ENCODE results near the gene JAK3. TPM values are rescaled to one million over a fixed set of nuclear protein-coding genes. Genes with fewer than 3 reads are reported as not detected.

The JAK3 gene
- polyA plus RNA-seq, 1 experiment: 6.1 TPM

- no peak for DNase-seq (ENCODE audit: low read depth)
- ChIA-PET CTCF (interaction anchor here (1.0 to 2.0 kb wide), 3 partner anchors 12 to 59 kb away, joined by 3 to 10 read pairs (median 4); no protein-coding TSS in a partner anchor), POLR2A (interaction anchor here (0.6 kb wide), 1 partner anchor 428 kb away, joined by 4 read pairs; no protein-coding TSS in a partner anchor)
- TF ChIP-seq, protein P1, sequence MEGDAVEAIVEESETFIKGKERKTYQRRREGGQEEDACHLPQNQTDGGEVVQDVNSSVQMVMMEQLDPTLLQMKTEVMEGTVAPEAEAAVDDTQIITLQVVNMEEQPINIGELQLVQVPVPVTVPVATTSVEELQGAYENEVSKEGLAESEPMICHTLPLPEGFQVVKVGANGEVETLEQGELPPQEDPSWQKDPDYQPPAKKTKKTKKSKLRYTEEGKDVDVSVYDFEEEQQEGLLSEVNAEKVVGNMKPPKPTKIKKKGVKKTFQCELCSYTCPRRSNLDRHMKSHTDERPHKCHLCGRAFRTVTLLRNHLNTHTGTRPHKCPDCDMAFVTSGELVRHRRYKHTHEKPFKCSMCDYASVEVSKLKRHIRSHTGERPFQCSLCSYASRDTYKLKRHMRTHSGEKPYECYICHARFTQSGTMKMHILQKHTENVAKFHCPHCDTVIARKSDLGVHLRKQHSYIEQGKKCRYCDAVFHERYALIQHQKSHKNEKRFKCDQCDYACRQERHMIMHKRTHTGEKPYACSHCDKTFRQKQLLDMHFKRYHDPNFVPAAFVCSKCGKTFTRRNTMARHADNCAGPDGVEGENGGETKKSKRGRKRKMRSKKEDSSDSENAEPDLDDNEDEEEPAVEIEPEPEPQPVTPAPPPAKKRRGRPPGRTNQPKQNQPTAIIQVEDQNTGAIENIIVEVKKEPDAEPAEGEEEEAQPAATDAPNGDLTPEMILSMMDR (IDR thresholded peaks at IDR 0.05; ENCODE audit: insufficient read depth, low read depth, low read length): no peak
- Histone ChIP-seq H3K36me3 (ENCODE audit: control insufficient read depth, insufficient read depth, low read length) (no peaks in the 10 kb centered on the region), H3K27me3 (ENCODE audit: control insufficient read depth, insufficient read depth, low read length) (peaks cover 8% of the 10 kb centered on the region), H3K4me3 (ENCODE audit: low read depth, low read length) (no peak overlapping the region)
These were observed 51.6 kb downstream of the JAK3 start for GRCh38 chr19:17796013-17796837.

- Histone ChIP-seq H3K4me3 (ENCODE audit: low read depth, low read length) (no peak overlapping the region), H3K27me3 (ENCODE audit: control insufficient read depth, insufficient read depth, low read length) (peaks cover 8% of the 10 kb centered on the region), H3K36me3 (ENCODE audit: control insufficient read depth, insufficient read depth, low read length) (no peaks in the 10 kb centered on the region)
- ChIA-PET POLR2A (no interaction called here), CTCF (interaction anchor here (1.4 to 2.0 kb wide), 3 partner anchors 11 to 60 kb away, joined by 3 to 10 read pairs (median 6); no protein-coding TSS in a partner anchor)
- DNase-seq (ENCODE audit: low read depth): no peak
- TF ChIP-seq, protein P1 (IDR thresholded peaks at IDR 0.05; ENCODE audit: insufficient read depth, low read depth, low read length): no peak
These were observed 52.3 kb downstream of the JAK3 start for GRCh38 chr19:17795495-17795856.

GRCh38 chr19:17794731-17795494 lies 52.9 kb downstream of the JAK3 start, which contains the start of gene B3GNT3:
Gene B3GNT3 (plus strand): TSS chr19:17795138. CDS start chr19:17807808, 12,670 bp downstream.
- Histone ChIP-seq H3K4me3 (ENCODE audit: low read depth, low read length) (no peak within 1 kb of the TSS), H3K36me3 (ENCODE audit: control insufficient read depth, insufficient read depth, low read length) (no peaks in the 10 kb centered on the region), H3K27me3 (ENCODE audit: control insufficient read depth, insufficient read depth, low read length) (peaks cover 10% of the 10 kb centered on the region)
- TF ChIP-seq, protein P1 (IDR thresholded peaks at IDR 0.05; ENCODE audit: insufficient read depth, low read depth, low read length): no peak
- no peak for DNase-seq (ENCODE audit: low read depth)
- ChIA-PET POLR2A (no interaction called here), CTCF (interaction anchor here (1.4 to 2.0 kb wide), 3 partner anchors 11 to 60 kb away, joined by 3 to 10 read pairs (median 6); no protein-coding TSS in a partner anchor)

DNA sequence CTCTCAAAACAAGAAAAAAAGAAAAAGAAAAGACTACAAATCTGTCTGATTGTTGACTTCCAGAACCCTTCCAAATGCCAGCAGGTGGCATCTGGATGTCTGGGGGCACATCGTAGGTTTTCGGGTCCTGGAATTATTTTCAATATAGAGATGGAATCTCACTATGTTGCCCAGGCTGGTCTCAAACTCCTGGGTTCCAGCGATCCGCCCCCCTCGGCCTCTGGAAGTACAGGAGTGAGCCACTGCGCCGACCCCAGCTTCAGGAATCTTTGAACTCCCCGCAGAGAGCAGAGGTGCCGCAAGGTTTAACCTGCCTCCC lies 53.4 kb downstream of the JAK3 start:
- ChIA-PET CTCF (interaction anchor here (1.7 to 2.0 kb wide), 2 partner anchors 10 to 28 kb away, joined by 6 to 10 read pairs; no protein-coding TSS in a partner anchor), POLR2A (no interaction called here)
- Histone ChIP-seq H3K36me3 (ENCODE audit: control insufficient read depth, insufficient read depth, low read length) (no peaks in the 10 kb centered on the region), H3K4me3 (ENCODE audit: low read depth, low read length) (no peak overlapping the region), H3K27me3 (ENCODE audit: control insufficient read depth, insufficient read depth, low read length) (peaks cover 10% of the 10 kb centered on the region)
- TF ChIP-seq, protein P1 (IDR thresholded peaks at IDR 0.05; ENCODE audit: insufficient read depth, low read depth, low read length): no peak
- DNase-seq (ENCODE audit: low read depth): no peak
